Measurements from ENCODE around the gene TMEM54. TPM values are rescaled to one million over a fixed set of nuclear protein-coding genes. Genes with fewer than 3 reads are reported as not detected.

TMEM54 gene
- total RNA-seq, 1 donor: 38.4 TPM

DNA sequence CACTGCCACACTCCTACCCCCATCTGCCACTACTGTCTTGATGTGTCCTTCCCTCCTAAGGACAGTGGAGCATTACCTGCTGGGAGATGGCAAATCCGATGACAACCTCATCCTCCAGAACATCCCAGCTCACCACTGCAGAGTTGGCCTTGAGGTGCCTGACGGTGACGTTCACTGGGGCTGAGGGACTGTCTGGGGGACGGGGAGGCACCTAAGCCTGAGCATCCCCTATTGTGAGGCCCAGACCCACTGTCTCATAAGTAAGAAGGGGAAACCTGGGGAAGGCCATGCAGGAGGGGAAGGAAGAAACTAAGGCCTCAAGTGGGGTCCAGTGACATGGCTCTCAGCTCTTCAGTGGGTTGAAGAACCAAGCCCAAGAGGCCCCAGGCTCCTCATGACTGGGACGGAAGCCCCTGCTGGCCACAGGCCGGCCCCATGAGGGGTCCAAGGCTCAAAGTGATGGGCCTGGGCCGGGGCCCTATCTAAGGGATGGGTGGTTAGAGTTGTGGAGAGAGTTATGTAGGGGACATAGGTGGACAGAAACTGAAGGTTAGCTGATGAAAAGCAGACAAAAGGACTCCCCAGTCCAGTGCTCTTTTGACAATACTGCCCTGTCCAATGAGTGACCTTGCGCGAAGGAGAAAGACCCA is 32.3 kb downstream of the TMEM54 start:
- no peak overlapping the region for H3K4me3 ChIP-seq (ENCODE audit: low read depth, low read length)
- no peak for DNase-seq (ENCODE audit: low read depth)
- TF ChIP-seq, protein P1, sequence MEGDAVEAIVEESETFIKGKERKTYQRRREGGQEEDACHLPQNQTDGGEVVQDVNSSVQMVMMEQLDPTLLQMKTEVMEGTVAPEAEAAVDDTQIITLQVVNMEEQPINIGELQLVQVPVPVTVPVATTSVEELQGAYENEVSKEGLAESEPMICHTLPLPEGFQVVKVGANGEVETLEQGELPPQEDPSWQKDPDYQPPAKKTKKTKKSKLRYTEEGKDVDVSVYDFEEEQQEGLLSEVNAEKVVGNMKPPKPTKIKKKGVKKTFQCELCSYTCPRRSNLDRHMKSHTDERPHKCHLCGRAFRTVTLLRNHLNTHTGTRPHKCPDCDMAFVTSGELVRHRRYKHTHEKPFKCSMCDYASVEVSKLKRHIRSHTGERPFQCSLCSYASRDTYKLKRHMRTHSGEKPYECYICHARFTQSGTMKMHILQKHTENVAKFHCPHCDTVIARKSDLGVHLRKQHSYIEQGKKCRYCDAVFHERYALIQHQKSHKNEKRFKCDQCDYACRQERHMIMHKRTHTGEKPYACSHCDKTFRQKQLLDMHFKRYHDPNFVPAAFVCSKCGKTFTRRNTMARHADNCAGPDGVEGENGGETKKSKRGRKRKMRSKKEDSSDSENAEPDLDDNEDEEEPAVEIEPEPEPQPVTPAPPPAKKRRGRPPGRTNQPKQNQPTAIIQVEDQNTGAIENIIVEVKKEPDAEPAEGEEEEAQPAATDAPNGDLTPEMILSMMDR (IDR thresholded peaks at IDR 0.05; ENCODE audit: insufficient read depth, low read length): no peak

DNA sequence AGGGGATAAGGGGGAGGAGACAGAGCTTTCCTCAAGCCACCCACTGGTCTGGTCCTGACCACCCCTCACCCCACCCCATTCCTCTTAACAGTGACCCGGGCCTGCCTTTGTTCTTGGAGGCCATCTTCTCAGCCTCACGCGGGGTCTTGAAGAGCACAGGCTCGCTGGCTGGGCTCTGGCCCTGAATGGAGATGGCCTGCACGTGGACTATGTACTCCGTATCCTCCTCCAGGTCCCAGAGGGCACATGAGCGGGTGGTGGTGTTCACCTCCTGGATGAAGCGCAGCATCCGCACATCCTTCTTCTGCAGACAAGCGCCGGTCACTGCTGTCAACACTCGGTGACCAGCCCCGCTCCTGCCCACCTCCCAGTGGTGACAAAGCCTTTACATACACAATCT is 33.1 kb downstream of the TMEM54 start:
- TF ChIP-seq, protein P1 (IDR thresholded peaks at IDR 0.05; ENCODE audit: insufficient read depth, low read length): no peak
- H3K4me3 ChIP-seq (ENCODE audit: low read depth, low read length): no peak overlapping the region
- no peak for DNase-seq (ENCODE audit: low read depth)

DNA sequence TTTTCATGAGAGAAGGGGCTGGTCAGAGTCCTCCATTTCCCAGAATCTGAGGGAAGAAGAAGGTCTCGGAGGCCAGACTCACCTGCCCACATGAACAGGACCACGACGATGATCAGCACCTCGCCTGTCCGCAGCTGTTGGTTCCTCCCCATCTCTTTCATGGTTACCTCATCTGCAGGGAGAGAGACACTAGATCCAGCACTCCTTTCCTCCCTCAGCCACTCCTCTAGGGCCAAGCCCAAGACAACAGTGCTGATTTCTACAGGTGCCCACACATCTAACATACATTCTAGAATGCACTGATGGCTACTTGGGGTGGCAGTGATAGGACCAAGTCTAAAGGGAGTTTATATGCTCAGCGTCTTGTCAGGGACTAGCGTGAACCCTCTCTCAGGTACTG is 33.5 kb downstream of the TMEM54 start:
- TF ChIP-seq, protein P1 (IDR thresholded peaks at IDR 0.05; ENCODE audit: insufficient read depth, low read length): no peak
- DNase-seq (ENCODE audit: low read depth): no peak
- no peak overlapping the region for H3K4me3 ChIP-seq (ENCODE audit: low read depth, low read length)

DNA sequence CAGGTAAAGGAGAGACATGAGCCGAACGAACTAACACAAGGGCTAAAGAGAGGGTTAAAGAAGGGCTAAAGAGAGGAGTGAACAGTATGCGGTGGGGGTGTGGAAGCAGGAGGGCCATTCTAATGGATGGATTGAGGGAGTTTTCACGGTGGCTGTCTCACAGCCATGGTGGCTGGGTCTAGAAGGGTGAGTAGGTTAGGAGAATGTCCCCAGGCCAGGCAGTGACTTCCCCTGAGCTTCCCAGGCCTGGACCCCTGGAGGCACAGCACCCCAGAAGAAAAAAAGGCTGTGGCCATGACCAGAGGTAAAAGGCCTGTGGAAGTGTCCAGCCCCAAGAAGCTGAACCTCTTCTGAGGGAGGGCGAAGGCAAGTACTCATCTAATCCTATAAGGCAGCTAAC is 34.0 kb downstream of the TMEM54 start:
- TF ChIP-seq, protein P1 (IDR thresholded peaks at IDR 0.05; ENCODE audit: insufficient read depth, low read length): no peak
- H3K4me3 ChIP-seq (ENCODE audit: low read depth, low read length): no peak overlapping the region

DNA sequence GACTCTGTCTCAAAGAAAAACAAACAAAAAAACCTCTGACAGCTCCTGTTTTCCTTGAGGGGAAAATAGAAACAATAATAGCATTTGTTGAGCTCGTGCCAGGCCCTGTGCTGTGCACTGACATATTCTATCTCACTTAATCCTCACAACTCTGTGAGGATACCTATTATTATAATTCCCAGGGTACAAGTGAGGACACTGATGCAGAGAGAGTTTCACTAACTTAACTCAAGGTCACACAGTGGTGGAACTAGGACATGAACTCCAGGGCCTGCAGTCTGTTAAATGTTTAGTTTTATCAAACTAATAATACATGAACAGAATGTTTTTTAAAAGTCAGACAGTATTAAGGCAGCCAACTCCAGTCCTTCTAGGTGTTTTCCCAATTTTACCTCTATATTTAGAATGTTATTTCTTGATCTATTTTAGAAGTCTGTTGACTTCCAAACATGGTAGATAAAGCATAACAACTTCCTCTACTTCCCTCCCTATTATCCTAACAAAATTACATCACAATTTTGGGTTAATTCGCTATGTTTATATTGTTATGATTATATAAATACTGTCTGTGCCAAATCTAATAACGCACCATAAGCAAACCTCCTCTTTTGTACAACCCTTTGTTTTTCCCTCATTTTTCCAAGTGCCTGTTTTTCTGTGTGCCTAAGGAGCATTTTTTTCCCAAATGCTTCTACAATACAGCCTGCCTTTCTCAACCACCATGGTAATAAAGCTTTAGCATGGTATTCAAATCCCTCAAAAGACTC is 35.4 kb downstream of the TMEM54 start:
- H3K4me3 ChIP-seq (ENCODE audit: low read depth, low read length): no peak overlapping the region
- no peak for DNase-seq (ENCODE audit: low read depth)
- TF ChIP-seq, protein P1 (IDR thresholded peaks at IDR 0.05; ENCODE audit: insufficient read depth, low read length): no peak

More for the DNA sequence above, 34.0 kb downstream of the TMEM54 start:
- no peak for DNase-seq (ENCODE audit: low read depth)

DNA sequence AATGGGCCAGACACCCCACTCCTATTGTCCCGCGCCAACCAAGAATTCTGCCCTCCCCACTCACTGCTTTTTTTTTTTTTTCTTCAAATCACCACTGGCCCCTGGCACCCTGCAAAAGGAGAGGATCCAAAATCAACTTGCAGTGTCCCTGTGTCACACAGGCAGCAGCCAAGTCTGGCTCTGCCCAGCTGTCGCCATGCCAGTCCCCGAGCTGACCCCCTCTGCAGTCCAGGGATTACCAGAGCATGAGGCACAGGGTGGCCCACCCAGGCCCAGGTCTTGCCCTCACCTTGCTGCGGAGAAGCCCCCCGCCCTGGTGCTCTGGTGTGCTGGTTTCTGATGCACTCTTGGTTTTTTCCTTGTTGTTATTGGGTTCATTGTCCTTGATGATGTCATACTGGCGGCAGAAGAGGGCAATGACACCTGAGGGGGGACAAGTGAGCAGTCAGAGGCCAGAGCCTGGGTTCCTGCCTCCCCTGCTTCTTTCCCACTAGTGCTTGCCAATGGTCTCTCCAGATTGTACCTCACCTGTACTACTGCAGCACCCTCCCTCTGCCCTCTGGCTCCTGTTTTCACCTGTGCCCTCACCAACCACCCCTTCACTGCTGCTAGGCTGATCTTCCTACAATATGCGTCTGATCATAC is 36.7 kb downstream of the TMEM54 start:
- no peak overlapping the region for H3K4me3 ChIP-seq (ENCODE audit: low read depth, low read length)
- no peak for DNase-seq (ENCODE audit: low read depth)
- TF ChIP-seq, protein P1 (IDR thresholded peaks at IDR 0.05; ENCODE audit: insufficient read depth, low read length): no peak
